ENCODE results near the gene MYO5B. TPM values are rescaled to one million over a fixed set of nuclear protein-coding genes. Genes with fewer than 3 reads are reported as not detected.

The MYO5B gene
- total and polyA plus RNA-seq, 2 of the 4 experiments (the other 2 are of a cell fraction), result 0.24 to 0.54 TPM

DNA sequence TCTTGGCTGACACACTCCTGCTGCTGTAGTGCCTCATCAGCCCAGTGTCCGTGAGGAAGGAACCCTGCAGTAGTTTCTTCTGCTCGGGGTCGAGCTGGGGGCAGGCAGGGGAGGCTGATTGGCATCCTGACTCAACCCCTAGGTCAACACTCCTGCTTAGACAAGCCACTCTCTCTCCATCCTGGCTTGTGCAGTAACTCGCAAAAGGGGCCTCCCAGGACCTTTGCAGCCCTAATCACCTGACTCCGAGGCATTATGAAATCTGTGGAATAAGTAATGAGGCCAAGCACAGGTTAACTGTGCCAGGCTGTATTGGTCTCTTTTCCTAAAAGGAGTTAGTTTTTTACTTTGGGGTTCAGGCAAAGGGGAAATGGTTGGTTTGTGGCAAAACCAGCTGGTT, 289.2 kb downstream of the MYO5B start:
- Histone ChIP-seq H3K27ac (ENCODE audit: insufficient read depth, low read length) (no peak overlapping the region), H2BK120ac (ENCODE audit: low read depth, low read length) (no peak overlapping the region), H3K9me3 (ENCODE audit: control insufficient read depth, insufficient read depth, low read length) (no peaks in the 10 kb centered on the region), H2BK15ac (ENCODE audit: low read depth, low read length) (no peak overlapping the region), H4K5ac (ENCODE audit: low read depth, low read length) (no peak overlapping the region), H3K4ac (ENCODE audit: low read depth, low read length) (no peak overlapping the region), H3K56ac (ENCODE audit: extremely low read depth, insufficient read depth, low read length) (no peak overlapping the region), H2BK20ac (ENCODE audit: low read depth, low read length) (no peak overlapping the region), H4K91ac (ENCODE audit: insufficient read depth, low read depth, low read length) (no peak overlapping the region), H3K79me1 (ENCODE audit: low read depth in 1 of 2, low read length in 2 of 2) (no peaks in the 10 kb centered on the region), H3K4me3 (ENCODE audit: insufficient read depth, low read depth, low read length) (no peak overlapping the region), H4K20me1 (ENCODE audit: insufficient read depth, low read length) (no peaks in the 10 kb centered on the region), H3K23ac (ENCODE audit: low read depth, low read length) (no peak overlapping the region), H2AFZ (replicated peaks; ENCODE audit: low read length, poor library complexity) (no peak overlapping the region), H3K9me1 (ENCODE audit: insufficient read depth, low read length) (no peaks in the 10 kb centered on the region), H3K4me2 (ENCODE audit: low read depth, low read length) (no peak overlapping the region), H2BK5ac (ENCODE audit: low read depth, low read length, poor library complexity, severe bottlenecking) (no peak overlapping the region), H3K18ac (ENCODE audit: low read depth, low read length) (no peak overlapping the region), H4K8ac (ENCODE audit: low read depth in 2 of 2, low read length in 2 of 2) (no peak overlapping the region), H3K9ac (ENCODE audit: low read depth, low read length) (no peak overlapping the region), H2AK9ac (replicated peaks; ENCODE audit: low read depth, low read length, poor library complexity) (no peak overlapping the region), H2AK5ac (ENCODE audit: low read depth, low read length) (no peak overlapping the region), H3K36me3 (ENCODE audit: control insufficient read depth, insufficient read depth, low read length) (no peaks in the 10 kb centered on the region), H3K14ac (replicated peaks; ENCODE audit: low read depth, low read length) (no peak overlapping the region), H3K4me1 (ENCODE audit: control insufficient read depth, insufficient read depth, low read length) (no peaks in the 10 kb centered on the region), H3K27me3 (ENCODE audit: control insufficient read depth, insufficient read depth, low read length) (peaks cover 2% of the 10 kb centered on the region; the same call in 1 of the 2 replicates)
- dilution Hi-C loops (cut with HindIII; ENCODE audit: low sequenced_read_pairs, unreplicated experiment), result no loop called here
- ATAC-seq (ENCODE audit: low read depth) (no peak), DNase-seq (no peak)
- TF ChIP-seq RFX5 (IDR thresholded peaks at IDR 0.05; ENCODE audit: low read depth, low read length) (no peak), RCOR1 (IDR thresholded peaks at IDR 0.05; ENCODE audit: insufficient replicate concordance, low read length) (no peak), CEBPB (IDR thresholded peaks at IDR 0.05; ENCODE audit: low read depth, low read length) (no peak), RAD21 (IDR thresholded peaks at IDR 0.05; ENCODE audit: low read length) (no peak), CHD1 (IDR thresholded peaks at IDR 0.05; ENCODE audit: low read depth, low read length) (no peak), SMC3 (IDR thresholded peaks at IDR 0.05; ENCODE audit: low read depth, low read length) (no peak), FOS (IDR thresholded peaks at IDR 0.05; ENCODE audit: low read depth, low read length) (no peak), POLR2A (IDR thresholded peaks at IDR 0.05; ENCODE audit: low read depth, low read length) (no peak), BHLHE40 (IDR thresholded peaks at IDR 0.05; ENCODE audit: low read depth, low read length) (no peak), MXI1 (IDR thresholded peaks at IDR 0.05; ENCODE audit: borderline replicate concordance, low read depth, low read length) (no peak), NFE2L2 (IDR thresholded peaks at IDR 0.05; ENCODE audit: low read depth, low read length) (no peak)
- TF ChIP-seq, protein P1, sequence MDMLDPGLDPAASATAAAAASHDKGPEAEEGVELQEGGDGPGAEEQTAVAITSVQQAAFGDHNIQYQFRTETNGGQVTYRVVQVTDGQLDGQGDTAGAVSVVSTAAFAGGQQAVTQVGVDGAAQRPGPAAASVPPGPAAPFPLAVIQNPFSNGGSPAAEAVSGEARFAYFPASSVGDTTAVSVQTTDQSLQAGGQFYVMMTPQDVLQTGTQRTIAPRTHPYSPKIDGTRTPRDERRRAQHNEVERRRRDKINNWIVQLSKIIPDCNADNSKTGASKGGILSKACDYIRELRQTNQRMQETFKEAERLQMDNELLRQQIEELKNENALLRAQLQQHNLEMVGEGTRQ (IDR thresholded peaks at IDR 0.05; ENCODE audit: low read depth, low read length), result no peak
- TF ChIP-seq, protein P2, sequence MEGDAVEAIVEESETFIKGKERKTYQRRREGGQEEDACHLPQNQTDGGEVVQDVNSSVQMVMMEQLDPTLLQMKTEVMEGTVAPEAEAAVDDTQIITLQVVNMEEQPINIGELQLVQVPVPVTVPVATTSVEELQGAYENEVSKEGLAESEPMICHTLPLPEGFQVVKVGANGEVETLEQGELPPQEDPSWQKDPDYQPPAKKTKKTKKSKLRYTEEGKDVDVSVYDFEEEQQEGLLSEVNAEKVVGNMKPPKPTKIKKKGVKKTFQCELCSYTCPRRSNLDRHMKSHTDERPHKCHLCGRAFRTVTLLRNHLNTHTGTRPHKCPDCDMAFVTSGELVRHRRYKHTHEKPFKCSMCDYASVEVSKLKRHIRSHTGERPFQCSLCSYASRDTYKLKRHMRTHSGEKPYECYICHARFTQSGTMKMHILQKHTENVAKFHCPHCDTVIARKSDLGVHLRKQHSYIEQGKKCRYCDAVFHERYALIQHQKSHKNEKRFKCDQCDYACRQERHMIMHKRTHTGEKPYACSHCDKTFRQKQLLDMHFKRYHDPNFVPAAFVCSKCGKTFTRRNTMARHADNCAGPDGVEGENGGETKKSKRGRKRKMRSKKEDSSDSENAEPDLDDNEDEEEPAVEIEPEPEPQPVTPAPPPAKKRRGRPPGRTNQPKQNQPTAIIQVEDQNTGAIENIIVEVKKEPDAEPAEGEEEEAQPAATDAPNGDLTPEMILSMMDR (conservative IDR thresholded peaks at IDR 0.05; ENCODE audit: low read depth, low read length), result no peak
- TF ChIP-seq, protein P3, sequence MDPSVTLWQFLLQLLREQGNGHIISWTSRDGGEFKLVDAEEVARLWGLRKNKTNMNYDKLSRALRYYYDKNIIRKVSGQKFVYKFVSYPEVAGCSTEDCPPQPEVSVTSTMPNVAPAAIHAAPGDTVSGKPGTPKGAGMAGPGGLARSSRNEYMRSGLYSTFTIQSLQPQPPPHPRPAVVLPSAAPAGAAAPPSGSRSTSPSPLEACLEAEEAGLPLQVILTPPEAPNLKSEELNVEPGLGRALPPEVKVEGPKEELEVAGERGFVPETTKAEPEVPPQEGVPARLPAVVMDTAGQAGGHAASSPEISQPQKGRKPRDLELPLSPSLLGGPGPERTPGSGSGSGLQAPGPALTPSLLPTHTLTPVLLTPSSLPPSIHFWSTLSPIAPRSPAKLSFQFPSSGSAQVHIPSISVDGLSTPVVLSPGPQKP (IDR thresholded peaks at IDR 0.05; ENCODE audit: borderline replicate concordance, low read depth, low read length), result no peak
- in situ Hi-C loops (cut with MboI; ENCODE audit: low sequenced_read_pairs), result no loop called here
- WGBS, 2 experiments (ENCODE audit: extremely low coverage in 2 of 2, insufficient read length in 1 of 2), result 17% methylated on average over 1 of the region's 5 CpGs; no CpG with 5 or more reads in 1 of the 2 experiments
- no TSS peak for BruUV-seq (replicated peaks)
- CTCF ChIA-PET, result no interaction called here
- POLR2A ChIA-PET (ENCODE audit: unreplicated experiment), result no interaction called here
- intact Hi-C loops (cut with micrococcal nuclease), result no loop called here

Measured in IMR-90 (cell line).